T-helper 17 cell (primary cell): Measurements from ENCODE around the gene ZNF726. TPM values are rescaled to one million over a fixed set of nuclear protein-coding genes. Genes with fewer than 3 reads are reported as not detected.
"Not testable (repeated sequence)": the region's sequence is repeated elsewhere in the genome, so short reads cannot be mapped to it uniquely, and the experiment has no call there.

ENCODE experiments used
- ATAC-seq: fragments of 150-1000 bp; cut with Tn5 transposase; 2 replicates; pipeline ENCODE4 v1.10.0; 2021; ENCODE audit warnings: mild to moderate bottlenecking, moderate library complexity
- DNase-seq, 3 donors: peaks; one replicate each; pipeline versions ENCODE4 v3.0.0 to v3.0.0-alpha.2; 2020 to 2021
- H3K9me3 ChIP-seq: one replicate; pipeline ENCODE4 v1.7.0; 2013; ENCODE audit warnings: low read length, mild to moderate bottlenecking; ENCODE audit not compliant: control insufficient read depth, poor library complexity, severe bottlenecking
- H3K27ac Mint-ChIP-seq: one replicate; pipeline ENCODE4 v1.8.0; 2022; ENCODE audit warnings: mild to moderate bottlenecking, moderate library complexity, mixed read lengths
- H3K27me3 Mint-ChIP-seq: one replicate; pipeline ENCODE4 v1.8.0; 2022; ENCODE audit warnings: mixed read lengths
- H3K36me3 Mint-ChIP-seq: one replicate; pipeline ENCODE4 v1.8.0; 2022; ENCODE audit warnings: low read depth, mixed read lengths
- H3K4me1 Mint-ChIP-seq: one replicate; pipeline ENCODE4 v1.8.0; 2022; ENCODE audit warnings: mild to moderate bottlenecking, mixed read lengths
- H3K4me3 Mint-ChIP-seq: one replicate; pipeline ENCODE4 v1.8.0; 2022; ENCODE audit warnings: mild to moderate bottlenecking, moderate library complexity, mixed read lengths
- total RNA-seq, 4 donors: library from RNA in 2 of 4; stranded (reverse) in 2 of 4; gene quantifications; one replicate each; pipeline ENCODE4 v1.2.3 and lab custom pipeline; 2022 to 2026

ZNF726 gene
- total RNA-seq, 2 donors from 2014 or later = 2.8 to 3.3 TPM

DNA sequence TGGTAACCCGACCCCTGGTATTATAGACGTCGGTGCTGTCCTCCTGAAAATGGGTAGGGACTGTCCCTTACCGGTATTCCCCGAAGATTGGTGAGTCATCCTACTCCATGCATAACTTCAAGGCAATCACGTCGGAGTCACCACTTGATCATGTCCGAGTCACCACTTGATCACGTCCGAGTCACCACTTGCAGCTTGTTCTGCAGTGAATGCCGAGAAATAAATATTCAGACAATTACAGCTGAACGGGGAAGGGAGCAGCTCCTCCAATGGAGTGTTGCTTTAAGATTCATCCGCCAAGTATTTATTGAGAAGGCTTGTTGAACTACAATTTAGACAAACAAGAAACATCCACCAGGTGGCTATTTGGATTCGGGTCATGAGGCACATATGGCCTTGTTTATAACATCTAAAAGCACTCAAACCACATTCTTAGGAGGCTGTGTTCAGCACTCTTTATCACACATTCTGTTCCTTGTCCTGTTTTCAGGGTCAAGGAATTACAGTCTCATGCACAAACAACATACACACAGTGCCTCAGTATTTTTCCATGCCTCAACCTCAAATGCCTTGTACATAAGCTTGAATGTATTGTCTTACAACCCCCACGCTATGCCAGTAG lies 43.1 kb downstream of the ZNF726 start:
- DNase-seq = no peak
- ATAC-seq = no peak
- H3K27me3 Mint-ChIP-seq = no peaks in the 10 kb centered on the region
- H3K4me1 Mint-ChIP-seq = no peaks in the 10 kb centered on the region
- no peak overlapping the region for H3K4me3 Mint-ChIP-seq
- H3K36me3 Mint-ChIP-seq = peaks cover 3% of the 10 kb centered on the region
- no peaks in the 10 kb centered on the region for H3K9me3 ChIP-seq
- H3K27ac Mint-ChIP-seq = no peak overlapping the region

DNA sequence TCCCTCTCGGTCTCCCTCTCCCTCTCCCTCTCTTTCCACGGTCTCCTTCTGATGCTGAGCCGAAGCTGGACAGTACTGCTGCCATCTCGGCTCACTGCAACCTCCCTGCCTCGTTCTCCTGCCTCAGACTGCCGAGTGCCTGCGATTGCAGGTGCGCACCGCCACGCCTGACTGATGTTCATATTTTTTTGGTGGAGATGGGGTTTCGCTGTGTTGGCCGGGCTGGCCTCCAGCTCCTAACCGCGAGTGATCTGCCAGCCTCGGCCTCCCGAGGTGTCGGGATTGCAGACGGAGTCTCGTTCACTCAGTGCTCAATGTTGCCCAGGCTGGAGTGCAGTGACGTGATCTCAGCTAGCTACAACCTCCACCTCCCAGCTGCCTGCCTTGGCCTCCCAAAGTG lies 48.7 kb downstream of the ZNF726 start:
- H3K9me3 ChIP-seq, H3K36me3 Mint-ChIP-seq, H3K4me3 Mint-ChIP-seq, DNase-seq, H3K27me3 Mint-ChIP-seq, ATAC-seq, H3K27ac Mint-ChIP-seq, H3K4me1 Mint-ChIP-seq: not testable (repeated sequence)

DNA sequence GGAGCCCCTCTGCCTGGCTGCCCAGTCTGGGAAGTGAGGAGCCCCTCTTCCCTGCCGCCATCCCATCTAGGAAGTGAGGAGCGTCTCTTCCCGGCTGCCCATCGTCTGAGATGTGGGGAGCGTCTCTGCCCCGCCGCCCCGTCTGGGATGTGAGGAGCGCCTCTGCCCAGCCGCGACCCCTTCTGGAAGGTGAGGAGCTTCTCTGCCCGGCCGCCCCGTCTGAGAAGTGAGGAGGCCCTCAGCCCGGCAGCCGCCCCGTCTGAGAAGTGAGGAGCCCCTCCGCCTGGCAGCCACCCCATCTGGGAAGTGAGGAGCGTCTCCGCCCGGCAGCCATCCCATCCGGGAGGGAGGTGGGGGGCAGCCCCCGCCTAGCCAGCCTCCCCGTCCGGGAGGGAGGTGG lies 49.2 kb downstream of the ZNF726 start:
- H3K27ac Mint-ChIP-seq, H3K36me3 Mint-ChIP-seq, ATAC-seq, H3K27me3 Mint-ChIP-seq, H3K4me3 Mint-ChIP-seq, H3K9me3 ChIP-seq, DNase-seq, H3K4me1 Mint-ChIP-seq: not testable (repeated sequence)

DNA sequence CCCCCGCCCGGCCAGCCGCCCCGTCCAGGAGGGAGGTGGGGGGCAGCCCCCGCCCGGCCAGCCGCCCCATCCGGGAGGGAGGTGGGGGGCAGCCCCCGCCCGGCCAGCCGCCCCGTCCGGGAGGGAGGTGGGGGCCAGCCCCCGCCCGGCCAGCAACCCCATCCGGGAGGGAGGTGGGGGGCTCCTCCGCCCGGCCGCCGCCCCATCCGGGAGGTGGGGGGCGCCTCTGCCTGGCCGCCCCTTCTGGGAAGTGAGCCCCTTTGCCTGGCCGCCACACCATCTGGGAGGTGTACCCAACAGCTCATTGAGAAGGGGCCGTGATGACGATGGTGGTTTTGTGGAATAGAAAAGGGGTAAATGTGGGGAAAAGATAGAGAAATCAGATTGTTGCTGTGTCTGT lies 49.6 kb downstream of the ZNF726 start:
- not testable (repeated sequence) for H3K4me1 Mint-ChIP-seq, H3K27ac Mint-ChIP-seq, H3K27me3 Mint-ChIP-seq, H3K4me3 Mint-ChIP-seq, DNase-seq, H3K36me3 Mint-ChIP-seq, H3K9me3 ChIP-seq, ATAC-seq

DNA sequence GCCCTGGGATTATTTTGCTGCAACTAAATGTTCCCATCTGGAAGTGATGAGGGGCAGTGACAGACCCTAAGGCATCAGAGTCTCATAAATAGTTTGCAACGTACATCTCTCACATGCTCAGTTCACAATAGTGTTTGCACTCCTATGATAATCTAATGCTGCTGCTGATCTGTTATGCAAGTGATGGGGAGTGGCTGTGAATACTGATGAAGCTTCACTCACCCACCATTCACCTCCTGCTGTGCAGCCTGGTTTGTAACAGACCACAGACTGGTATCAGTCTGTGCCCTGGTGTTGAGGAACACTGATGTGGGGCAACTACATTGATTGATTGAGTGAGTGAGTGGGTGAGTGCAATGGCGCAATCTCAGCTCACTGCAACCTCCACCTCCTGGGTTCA lies 54.9 kb downstream of the ZNF726 start:
- DNase-seq = no peak
- H3K36me3 Mint-ChIP-seq = peaks cover 6% of the 10 kb centered on the region
- no peak for ATAC-seq
- peaks cover 2% of the 10 kb centered on the region for H3K4me1 Mint-ChIP-seq
- no peak overlapping the region for H3K27ac Mint-ChIP-seq
- peaks cover 34% of the 10 kb centered on the region for H3K27me3 Mint-ChIP-seq
- no peak overlapping the region for H3K4me3 Mint-ChIP-seq
- no peaks in the 10 kb centered on the region for H3K9me3 ChIP-seq

DNA sequence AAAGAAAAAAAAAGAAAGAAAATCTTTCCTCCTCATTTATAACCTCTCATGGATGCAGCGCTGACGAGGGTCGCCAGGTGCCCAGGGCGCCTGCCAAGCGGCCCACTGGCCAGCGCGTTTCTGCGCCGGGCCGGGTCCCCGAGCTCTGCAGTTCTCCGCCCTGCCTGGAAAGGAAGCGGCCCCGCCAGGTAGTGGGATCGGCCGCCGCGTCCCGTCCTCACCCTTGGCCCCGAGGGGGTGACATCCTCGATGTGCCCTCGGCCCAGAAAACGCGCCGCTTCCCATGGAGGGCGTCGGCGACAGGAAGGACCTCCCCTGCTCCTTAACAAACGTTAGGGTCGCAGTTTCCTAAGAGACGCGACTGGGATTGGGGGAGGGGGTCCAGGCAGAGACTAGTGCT lies 56.9 kb downstream of the ZNF726 start:
- DNase-seq = no peak
- Mint-ChIP-seq H3K36me3 (peaks cover 6% of the 10 kb centered on the region), H3K27me3 (peaks cover 34% of the 10 kb centered on the region), H3K4me3 (no peak overlapping the region), H3K27ac (no peak overlapping the region), H3K4me1 (peaks cover 2% of the 10 kb centered on the region)
- H3K9me3 ChIP-seq = no peaks in the 10 kb centered on the region
- no peak for ATAC-seq

DNA sequence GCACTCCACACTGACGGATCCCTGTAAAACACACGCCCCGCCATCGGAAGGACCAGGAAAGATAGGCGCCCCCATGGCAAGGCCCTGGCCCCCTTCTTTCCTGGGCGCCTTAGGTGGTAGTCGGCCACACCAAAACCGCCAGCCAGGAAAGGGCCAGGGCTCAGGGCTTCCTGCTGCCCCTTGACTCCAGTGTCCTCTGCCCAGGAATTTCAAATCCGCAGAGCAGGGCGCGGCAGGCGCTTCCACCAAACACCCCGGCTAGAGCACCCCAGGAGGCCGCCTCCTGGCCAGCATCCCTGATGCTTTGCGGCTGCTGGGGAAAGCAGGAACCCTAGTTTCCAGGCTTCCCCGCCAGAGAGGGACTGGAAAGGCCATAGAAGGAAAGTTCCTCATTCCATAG lies 57.5 kb downstream of the ZNF726 start:
- peaks cover 6% of the 10 kb centered on the region for H3K36me3 Mint-ChIP-seq
- ATAC-seq (no peak), DNase-seq (no peak)
- peaks cover 2% of the 10 kb centered on the region for H3K4me1 Mint-ChIP-seq
- peaks cover 34% of the 10 kb centered on the region for H3K27me3 Mint-ChIP-seq
- H3K4me3 Mint-ChIP-seq = no peak overlapping the region
- no peak overlapping the region for H3K27ac Mint-ChIP-seq
- H3K9me3 ChIP-seq = no peaks in the 10 kb centered on the region

DNA sequence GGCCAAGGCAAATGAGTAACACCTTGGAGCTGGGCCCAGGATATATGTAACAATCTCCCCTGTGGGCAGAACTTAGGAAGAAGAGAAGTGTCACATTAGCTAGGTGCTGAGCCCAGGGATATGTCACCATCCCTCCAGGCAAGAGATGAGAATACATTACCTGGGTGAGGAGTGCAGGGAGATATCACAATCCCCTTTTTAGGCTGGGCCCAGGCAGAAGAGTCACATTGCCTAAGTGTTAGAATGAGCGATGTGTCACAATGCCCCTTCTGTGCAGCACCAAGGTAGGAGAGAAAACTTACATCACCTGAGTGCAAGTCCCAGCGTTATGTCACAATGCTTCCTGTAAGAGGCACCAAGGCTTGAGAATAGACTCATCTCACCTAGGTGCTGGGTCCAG lies 60.3 kb downstream of the ZNF726 start:
- no peak for DNase-seq
- Mint-ChIP-seq H3K27ac (no peak overlapping the region), H3K27me3 (peaks cover 24% of the 10 kb centered on the region), H3K4me3 (no peak overlapping the region), H3K36me3 (peaks cover 3% of the 10 kb centered on the region), H3K4me1 (peaks cover 2% of the 10 kb centered on the region)
- ATAC-seq = no peak
- no peaks in the 10 kb centered on the region for H3K9me3 ChIP-seq

DNA sequence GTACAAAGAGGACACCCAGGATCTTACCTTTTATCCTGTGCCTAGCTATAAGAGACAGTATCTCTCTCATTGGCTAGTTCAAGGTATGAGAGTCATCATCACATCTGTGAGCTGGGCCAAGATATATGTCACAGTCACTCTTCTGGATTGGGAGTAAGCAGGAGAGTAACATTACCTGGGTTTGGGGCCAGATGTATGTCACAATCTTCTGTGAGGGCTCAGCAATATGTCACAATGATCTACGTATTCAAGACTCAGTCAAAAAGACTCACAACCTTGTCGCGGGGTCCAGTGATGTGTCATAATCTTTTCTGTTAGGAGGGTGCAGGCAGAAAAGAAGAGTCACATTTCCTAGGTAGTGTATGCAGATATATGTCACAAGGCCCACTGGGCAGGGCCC lies 61.9 kb downstream of the ZNF726 start:
- H3K36me3 Mint-ChIP-seq, DNase-seq, ATAC-seq, H3K27me3 Mint-ChIP-seq, H3K27ac Mint-ChIP-seq, H3K4me1 Mint-ChIP-seq, H3K4me3 Mint-ChIP-seq, H3K9me3 ChIP-seq: not testable (repeated sequence)

DNA sequence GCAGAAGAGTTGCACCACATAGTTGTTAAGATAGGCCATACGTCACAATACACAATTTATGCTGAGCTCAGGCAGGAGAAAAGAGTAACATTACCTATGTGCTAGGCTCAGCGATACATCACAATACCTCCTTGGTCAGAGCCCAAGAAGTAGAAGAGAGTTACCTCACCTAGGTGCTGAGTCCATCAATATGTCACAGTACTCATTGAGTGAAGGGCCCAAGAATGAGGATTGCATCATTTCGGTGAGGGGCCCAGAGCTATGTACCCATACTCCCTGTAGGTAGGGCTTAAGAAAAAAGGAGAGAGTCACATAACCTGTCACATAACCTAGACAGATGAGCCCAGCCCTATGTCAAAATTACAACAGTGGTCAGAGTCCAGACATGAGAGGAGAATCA lies 62.6 kb downstream of the ZNF726 start:
- H3K27ac Mint-ChIP-seq, ATAC-seq, H3K4me1 Mint-ChIP-seq, H3K4me3 Mint-ChIP-seq, H3K27me3 Mint-ChIP-seq, DNase-seq, H3K9me3 ChIP-seq, H3K36me3 Mint-ChIP-seq: not testable (repeated sequence)

DNA sequence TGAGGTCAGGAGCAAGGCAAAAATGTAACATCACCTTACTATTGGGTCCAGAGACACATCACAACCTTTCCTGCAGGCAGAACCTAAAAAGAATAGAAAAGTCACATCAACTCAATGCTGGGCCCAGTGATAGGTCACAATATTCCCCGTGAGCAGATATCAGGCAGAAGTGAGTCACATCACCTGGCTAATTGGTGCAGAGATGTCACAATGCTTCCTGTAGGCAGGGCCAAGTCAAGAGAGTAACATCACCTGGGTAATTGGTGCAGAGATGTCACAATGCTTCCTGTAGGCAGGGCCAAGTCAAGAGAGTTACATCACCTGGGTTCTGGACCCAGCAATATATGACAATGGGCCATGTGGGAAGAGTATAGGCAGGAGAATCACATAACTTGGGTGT lies 63.4 kb downstream of the ZNF726 start:
- Mint-ChIP-seq H3K27ac (no peak overlapping the region), H3K27me3 (no peaks in the 10 kb centered on the region)
- no peak for ATAC-seq

DNA sequence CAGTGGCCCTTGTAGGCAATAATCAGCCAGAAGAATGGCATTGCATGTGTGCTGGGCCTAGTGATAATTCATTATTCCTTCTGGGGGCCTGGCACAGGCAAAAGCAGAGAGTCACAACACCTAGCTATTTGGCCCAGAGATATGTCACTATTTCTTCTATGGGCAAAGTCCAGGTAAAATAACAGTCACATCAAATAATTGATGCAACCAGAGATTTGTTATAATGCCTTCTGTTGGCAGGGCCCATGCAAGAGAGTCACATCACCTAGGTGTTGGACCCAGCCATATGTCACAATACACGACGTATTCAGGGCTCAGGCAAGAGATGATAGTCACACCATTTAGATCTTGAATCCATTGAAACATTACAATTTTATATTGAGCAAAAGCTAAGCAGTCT lies 66.1 kb downstream of the ZNF726 start:
- H3K4me3 Mint-ChIP-seq = no peak overlapping the region

More for the DNA sequence above, 63.4 kb downstream of the ZNF726 start:
- Mint-ChIP-seq H3K4me3 (no peak overlapping the region), H3K36me3 (peaks cover under 1% of the 10 kb centered on the region), H3K4me1 (no peaks in the 10 kb centered on the region)
- no peaks in the 10 kb centered on the region for H3K9me3 ChIP-seq
- DNase-seq = no peak

DNA sequence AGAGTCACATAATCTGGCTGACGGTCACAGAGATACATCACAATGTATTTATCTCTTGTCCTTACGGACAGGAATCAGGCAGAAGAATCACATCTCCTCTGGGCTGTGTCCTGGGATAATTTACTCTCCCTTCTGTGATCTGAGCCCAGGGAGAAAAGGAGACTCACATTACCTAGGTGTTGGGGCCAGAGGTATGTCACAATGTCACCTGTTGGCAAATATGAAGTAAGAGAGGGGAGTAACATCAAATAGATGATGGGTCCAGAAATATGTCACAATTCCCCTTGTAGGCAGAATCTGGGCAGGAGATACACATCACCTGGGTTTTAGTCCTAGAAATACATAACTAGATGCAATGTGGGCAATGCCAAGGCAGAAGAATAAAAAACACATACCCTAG lies 67.2 kb downstream of the ZNF726 start:
- H3K4me1 Mint-ChIP-seq = no peaks in the 10 kb centered on the region
- no peaks in the 10 kb centered on the region for H3K9me3 ChIP-seq
- H3K4me3 Mint-ChIP-seq = no peak overlapping the region
- no peaks in the 10 kb centered on the region for H3K36me3 Mint-ChIP-seq
- H3K27me3 Mint-ChIP-seq = no peaks in the 10 kb centered on the region
- no peak overlapping the region for H3K27ac Mint-ChIP-seq
- DNase-seq (no peak), ATAC-seq (no peak)

More for the DNA sequence above, 66.1 kb downstream of the ZNF726 start:
- DNase-seq (no peak), ATAC-seq (no peak)
- no peaks in the 10 kb centered on the region for H3K36me3 Mint-ChIP-seq
- H3K9me3 ChIP-seq = no peaks in the 10 kb centered on the region
- no peak overlapping the region for H3K27ac Mint-ChIP-seq
- no peaks in the 10 kb centered on the region for H3K4me1 Mint-ChIP-seq
- H3K27me3 Mint-ChIP-seq = no peaks in the 10 kb centered on the region

DNA sequence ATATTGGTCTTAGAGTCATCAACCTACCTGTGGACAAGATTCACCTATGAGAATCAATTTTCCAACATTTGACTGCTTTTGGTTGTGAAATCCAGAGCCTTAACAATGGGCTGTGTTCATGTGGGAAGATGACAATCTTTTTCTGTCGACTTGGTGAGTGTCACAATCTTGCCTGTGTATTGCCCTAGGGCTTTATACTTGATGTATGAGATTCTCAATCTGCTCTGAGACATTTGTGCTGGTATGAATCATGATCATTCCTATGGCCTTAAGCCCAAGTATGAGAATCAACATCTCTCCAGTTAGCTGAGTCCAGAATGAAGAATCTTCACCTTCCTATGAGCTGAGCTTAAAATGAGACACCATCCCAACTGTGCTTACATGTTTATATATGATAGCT lies 68.7 kb downstream of the ZNF726 start:
- H3K27me3 Mint-ChIP-seq = no peaks in the 10 kb centered on the region
- H3K36me3 Mint-ChIP-seq = no peaks in the 10 kb centered on the region
- no peaks in the 10 kb centered on the region for H3K9me3 ChIP-seq
- no peaks in the 10 kb centered on the region for H3K4me1 Mint-ChIP-seq
- no peak overlapping the region for H3K27ac Mint-ChIP-seq
- ATAC-seq (no peak), DNase-seq (no peak)
- H3K4me3 Mint-ChIP-seq = no peak overlapping the region
